Hepatocyte (in vitro differentiated cells): ENCODE data around the gene FRMD6.

Source experiments
- CTCF ChIP-seq: fragments of 200-600 bp; sonication (generic); IDR thresholded peaks from 2 replicates; pipeline ENCODE4 v1.5.1; 2016; ENCODE audit warnings: antibody characterized with exemption, mild to moderate bottlenecking; ENCODE audit not compliant: poor library complexity
- EZH2 ChIP-seq: fragments of 200-600 bp; sonication (generic); IDR thresholded peaks from 2 replicates; pipeline ENCODE4 v1.6.1; 2016; ENCODE audit warnings: antibody characterized with exemption, mild to moderate bottlenecking, borderline replicate concordance
- EZH2phosphoT487 ChIP-seq: fragments of 200-600 bp; sonication (generic); IDR thresholded peaks from one replicate; pipeline ENCODE4 v1.6.1; 2018; ENCODE audit warnings: antibody characterized with exemption, mild to moderate bottlenecking, low read depth, moderate library complexity; ENCODE audit not compliant: unreplicated experiment, severe bottlenecking

GRCh38 chr14:51692646-51693045, 40.9 kb downstream of the FRMD6 start:
- TF ChIP-seq EZH2 (no peak), CTCF (no peak), EZH2phosphoT487 (no peak)
